HS-5 (cell line): ENCODE results near the gene SESN2.

Experiments used
- DNase-seq: peaks from one replicate; pipeline ENCODE4 v3.0.0-alpha.2; 2012; ENCODE audit warnings: low read depth

The SESN2 gene

DNA sequence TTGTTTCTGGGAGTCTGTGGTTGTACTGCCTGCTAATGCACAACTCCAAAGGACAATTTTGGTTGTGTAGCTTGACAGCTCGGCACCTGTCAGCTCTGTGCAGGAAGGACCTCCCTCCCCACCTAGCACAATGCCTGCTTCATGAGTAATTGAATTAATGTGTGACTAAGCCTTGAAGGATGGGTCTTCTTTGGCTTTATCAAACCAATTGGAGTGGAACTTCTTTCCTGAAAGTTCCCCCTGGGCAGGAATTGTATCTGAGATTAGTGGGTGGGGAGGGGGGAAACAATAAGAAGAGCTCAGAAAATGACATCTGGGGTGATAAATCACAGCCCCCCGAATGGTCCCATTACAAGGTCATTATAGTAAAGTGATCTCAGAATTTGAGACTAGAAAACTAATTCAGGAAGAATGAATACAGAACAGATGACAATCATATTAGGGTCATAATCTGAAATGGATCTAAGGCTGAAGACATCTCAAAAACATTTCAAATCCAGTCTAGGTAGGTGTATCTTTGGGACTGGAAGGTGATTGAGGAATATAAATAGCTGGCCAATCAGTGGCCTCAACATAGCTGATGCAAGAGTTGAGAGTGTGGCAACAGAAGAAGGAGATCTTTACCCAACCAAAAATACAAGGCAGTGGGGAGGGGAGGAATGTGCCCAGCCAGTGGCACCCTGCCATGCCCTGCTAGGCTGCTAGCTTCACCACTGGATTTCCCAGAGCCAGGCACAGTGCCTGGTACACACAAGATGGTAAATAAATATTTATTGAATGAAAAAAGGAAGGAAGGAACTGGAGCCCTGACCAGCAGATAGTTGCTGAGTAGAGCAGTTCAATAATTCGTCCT lies 10.1 kb upstream of the SESN2 start:
- no peak for DNase-seq

DNA sequence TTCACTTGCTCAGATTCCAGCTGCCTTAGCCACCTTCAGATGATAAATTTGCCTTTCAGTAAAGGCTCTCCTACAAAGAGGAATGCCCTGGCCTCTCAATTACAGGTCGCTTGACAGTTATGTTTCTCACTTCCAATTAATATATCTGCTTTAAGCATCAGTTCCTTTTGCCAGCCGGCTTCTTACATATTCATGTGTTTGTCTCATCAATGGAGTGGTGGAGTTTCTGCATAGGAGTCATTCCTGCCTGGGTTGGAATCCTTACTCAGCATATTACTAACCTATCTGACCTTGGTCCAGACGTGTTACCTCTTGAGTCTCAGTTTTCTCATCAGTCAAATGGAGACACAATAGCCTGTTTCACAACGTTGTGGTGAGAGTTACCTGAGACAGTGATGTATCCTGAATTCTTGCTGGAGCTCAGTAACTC lies 9.4 kb upstream of the SESN2 start:
- DNase-seq: no peak

DNA sequence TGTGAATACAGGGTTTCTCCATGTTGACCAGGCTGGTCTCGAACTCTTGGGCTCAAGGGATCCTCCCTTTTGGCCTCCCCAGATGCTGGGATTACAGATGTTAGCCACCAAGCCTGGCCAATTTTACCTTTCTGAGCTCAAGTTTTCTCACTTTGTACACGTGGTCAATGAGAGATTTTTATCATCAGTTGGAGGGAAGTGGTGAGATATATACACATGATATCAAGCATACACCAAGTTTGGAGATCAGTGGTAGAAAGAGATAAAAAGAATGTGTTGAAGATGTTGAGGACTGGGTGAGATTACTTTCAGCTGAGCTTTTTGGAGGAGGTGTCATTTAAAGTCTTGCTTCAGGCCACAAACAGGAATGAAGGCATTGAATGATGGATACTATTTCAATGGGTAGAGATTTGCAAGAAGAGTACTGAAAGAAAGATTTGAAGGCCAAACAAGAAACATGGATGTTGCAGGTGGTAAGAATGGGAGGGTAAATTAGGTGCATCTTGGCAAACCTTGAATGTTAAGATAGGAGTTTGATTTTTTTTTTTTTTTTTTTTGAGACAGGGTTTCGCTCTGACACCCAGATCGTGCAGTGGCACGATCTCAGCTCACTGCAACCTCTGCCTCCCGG lies 3.0 kb upstream of the SESN2 start:
- no peak for DNase-seq

DNA sequence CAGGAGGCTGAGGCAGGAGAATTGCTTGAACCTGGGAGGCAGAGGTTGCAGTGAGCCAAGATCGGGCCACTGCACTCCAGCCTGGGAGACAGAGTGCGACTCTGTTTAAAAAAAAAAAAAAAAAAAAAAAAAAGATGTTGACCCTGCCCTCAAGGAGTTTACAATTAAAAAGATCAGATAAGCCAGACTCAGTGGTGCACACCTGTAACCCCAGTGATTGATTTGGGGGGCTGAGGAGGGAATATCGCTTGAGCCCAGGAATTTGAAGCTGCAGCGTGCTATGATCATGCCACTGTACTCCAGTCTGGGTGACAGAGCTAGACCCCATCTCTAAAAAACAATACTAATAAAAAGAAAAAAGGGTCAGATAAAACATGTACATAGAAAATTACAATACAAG lies 1.6 kb upstream of the SESN2 start:
- DNase-seq: no peak

DNA sequence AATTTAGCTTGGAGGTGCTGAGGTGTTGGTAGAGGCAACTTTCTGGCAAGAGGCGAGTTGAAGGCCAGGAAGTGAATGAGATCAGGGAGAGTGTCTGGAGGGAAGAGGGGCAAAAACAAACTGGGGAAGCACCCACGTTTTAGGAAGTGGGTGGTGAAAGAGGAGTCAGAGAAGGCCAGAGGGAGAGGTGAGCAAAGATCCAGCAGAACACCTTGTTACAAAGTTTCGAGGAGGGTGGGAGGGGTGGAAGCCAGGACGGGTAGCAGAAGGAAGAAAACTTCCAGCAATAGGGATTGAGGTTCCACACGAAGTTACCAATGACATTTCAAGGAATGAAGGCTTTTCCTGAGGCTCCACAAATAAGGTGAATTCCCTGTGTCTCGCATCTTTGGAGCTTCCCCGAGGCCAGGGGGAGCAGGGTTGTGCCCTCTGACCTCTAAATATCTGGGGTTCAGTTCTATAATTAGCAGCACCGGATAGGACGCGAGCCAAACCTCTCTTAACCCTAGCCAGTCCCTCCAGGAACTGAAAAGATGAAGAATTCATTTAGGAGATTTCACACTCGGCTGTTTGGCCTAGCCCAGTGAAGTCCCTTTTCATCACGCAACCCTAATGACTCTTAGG lies 578 bp upstream of the SESN2 start:
- DNase-seq: no peak

DNA sequence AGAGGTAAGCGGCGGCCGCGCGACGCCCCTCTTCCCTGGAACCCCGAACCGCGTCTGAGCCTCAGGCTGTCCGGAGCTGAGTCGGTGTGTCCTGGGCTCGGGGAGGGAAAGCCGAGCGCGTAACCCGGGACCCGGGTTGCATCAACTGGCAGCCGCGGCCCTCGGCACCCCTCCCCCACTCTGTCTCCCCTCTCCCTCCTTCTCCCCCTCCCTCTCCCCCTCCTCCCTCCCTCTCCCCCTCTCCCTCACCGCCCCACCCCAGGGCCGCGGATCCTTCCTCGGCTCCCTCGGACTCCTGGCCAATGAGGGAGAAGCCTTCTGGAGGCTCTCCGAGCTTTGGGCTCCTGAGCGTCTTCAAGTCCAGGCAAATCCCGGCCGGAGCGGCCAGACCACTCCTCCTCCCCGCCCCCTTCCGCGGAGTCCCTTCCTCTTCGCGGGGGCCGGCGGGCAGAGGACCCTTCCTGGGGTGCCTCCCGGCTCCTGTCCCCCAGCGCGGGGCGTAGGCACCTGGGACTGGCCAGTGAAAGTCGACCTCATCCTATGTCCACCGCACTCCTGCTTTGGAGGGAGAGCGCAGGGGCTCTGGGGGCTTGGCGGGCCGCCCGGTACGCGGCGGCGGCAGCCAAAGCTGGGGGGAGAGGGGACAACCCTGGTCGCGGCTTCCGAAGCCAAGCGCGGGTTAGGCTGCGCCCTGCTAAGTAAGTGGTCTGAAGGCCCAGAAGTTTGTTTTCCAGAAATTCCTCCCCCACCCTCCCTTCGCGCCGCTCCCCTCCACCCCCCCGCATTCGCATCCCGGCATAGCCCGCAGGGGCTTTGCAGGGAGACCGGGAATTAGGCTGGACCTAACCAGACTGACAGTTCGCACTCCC lies 850 bp downstream of the SESN2 start:
- DNase-seq: no peak

DNA sequence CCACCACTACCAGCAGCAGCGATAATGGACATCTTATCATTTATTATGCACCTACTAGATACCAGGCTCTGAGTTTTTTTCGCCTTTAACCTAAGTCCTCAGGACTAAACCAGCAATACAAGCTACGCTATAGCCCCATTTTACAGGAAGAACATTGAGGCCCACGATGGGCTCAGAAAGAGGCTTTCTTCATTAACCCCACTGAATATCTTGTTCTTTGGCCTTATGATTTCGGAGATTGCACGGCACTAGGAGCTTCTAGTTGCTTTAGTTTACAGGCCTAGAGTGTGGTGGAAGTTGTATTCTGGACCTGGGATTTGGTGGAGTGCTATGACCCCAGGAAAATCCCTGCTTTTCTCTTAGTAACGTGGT lies 1.5 kb downstream of the SESN2 start:
- no peak for DNase-seq

DNA sequence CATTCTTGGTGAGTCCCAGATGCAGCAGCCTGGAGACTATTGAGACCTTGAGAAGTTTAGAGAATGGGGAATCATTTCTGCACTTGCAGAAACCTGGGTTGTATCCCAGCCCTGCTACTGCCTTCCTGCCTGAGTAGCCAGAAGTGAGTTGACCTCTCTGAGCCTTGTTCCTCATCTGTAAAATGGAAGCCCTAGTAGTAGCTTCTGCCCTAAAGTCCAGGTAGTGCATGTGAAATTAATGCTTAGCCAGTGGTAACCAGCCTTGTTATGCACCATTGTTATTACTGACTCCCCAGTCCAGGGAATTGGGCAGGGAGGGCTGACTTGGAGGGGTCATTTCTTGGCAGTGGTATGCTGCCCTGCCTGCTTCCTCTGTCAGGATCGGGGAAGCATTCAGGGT lies 5.6 kb downstream of the SESN2 start:
- DNase-seq: no peak

DNA sequence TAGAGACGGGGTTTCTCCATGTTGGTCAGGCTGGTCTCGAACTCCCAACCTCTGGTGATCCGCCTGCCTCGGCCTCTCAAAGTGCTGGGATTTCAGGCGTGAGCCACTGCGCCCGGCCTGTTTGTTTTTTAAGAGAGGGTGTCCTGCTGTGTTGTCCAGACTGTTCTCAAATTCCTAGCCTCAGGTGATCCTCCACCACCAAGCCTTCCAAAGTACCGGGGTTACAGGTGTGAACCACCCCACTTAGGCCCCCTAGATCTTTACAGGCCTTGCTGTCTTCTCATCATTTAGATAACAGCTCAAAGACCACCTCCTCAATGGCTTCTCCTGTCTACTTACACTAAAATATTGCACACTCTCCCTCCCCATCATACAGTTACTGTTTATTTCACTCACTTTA lies 6.3 kb downstream of the SESN2 start:
- DNase-seq: no peak

DNA sequence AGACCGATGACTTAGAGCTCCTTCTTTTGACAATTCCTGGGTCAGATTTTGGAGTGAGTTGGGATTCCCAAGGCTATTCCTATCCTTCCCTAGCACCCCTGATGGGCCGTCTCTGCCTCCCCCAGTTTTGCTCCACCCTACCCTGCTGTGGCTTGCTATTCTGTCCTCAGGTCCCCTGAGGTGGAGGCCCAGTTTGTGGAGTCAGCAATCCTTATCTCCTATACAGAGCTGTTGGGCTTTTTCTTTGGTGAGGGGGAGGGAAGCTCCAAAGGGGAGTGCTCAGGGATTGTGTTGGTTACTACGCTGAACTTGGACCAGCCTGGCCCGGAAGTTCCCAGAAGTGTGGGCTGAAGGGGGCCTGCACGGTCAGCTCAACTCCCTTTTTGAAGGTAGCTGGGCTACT lies 7.6 kb downstream of the SESN2 start:
- DNase-seq: no peak

DNA sequence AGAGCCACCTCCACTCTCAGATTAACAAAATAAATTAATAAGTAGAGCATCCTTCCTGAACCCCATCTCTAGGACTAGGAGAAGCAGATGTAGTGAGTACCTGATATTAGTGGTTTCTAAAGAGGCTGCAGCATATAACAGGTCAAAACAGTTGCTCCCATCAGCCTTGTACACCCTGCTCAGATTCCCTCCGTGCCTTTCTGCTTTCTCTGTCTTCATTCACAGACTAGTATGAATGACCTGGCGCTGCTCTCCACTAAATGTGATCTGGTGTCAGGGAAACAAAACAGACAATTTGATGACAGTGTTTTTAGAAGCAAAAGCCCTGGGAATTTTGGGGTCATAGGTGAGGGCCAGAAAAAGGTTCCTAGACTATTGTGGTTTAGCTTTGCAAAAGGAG lies 8.3 kb downstream of the SESN2 start:
- DNase-seq: no peak

DNA sequence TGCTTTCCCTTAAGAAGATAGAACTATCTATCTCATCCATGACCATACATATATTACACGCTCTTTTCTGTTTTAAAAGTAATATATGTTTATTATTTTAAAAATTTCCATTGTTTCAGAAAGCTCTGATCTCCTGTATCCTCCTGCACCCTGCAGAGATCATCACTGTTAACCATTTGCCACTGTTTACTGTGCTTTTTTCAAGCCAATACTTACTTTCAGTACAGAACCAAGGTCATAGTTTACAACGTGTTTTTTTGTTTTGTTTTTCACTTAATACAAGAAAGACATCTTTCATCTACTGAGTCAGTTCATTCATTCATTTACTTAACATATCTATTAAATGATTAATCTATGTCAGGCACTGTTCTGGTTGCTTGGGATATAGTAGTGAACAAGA lies 10.2 kb downstream of the SESN2 start:
- no peak for DNase-seq

DNA sequence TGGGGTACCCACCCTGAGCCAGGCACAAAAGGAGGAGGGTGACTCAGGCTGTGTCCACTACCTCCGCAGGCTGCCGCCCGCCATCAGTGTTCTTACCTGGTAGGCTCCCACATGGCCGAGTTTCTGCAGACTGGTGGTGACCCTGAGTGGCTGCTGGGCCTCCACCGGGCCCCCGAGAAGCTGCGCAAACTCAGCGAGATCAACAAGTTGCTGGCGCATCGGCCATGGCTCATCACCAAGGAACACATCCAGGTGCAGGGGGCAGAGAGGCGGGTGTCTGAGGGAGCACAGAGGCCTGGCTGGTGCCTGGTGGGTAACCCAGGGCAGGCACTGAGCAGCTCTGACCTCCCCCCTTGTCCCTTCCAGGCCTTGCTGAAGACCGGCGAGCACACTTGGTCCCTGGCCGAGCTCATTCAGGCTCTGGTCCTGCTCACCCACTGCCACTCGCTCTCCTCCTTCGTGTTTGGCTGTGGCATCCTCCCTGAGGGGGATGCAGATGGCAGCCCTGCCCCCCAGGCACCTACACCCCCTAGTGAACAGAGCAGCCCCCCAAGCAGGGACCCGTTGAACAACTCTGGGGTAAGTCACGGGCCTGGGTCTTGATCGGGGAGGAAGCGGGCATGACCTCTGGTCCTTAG lies 13.0 kb downstream of the SESN2 start:
- DNase-seq: no peak

DNA sequence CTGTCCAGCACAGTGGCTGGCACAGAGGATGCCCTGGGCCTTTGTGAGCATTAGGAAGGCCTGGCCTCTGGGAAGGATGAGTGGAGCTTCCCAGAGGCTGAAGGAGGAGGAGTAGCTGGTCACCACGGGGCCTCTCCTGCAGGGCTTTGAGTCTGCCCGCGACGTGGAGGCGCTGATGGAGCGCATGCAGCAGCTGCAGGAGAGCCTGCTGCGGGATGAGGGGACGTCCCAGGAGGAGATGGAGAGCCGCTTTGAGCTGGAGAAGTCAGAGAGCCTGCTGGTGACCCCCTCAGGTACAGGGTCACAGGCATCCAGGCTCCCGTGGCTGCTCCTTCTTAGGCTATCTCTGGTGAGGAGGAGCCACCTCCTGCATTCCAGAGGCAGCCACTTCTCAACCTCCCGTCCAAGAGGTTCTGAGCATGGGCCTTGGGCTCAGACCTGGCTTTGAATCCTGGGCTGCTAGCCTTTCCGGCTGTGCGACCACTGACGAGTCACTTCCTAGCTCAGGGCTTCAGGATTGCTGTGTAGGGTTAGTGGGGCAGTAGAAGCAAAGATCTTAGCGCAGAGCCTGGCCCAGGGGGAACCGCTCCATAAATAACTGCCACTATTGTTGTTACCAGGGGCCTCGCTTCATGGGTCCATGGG lies 14.0 kb downstream of the SESN2 start:
- no peak for DNase-seq

DNA sequence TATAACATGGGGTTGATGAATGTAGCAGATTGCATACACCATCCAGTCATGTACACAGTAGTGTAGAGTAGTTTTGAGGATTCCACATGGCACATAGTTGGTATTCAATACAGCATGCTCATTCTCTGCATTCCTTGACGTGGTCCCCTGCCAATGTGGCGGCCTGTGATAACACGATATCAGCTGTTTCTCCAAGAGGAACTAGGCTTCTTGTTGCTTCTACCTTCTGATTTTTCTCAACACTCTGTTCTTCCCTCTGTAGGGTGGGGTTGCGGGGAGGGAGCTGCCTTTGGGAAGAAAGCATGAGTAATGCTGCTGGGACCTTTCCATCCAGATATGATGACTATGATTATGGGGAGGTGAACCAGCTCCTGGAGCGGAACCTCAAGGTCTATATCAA lies 19.4 kb downstream of the SESN2 start:
- no peak for DNase-seq

DNA sequence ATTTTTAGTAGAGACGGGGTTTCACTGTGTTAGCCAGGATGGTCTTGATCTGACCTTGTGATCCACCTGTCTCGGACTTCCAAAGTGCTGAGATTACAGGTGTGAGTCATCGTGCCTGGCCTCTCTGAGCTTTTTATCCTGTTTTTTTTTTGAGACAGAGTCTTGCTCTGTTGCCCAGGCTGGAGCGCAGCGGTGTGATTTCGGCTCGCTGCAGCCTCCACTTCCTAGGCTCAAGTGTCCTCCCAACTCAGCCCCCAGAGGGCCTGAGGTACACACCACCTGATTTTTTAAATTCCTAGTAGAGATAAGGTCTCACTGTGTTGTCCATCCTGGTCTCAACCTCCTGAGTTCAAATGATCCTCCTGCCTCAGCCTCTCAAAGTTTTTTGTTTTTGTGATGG lies 20.4 kb downstream of the SESN2 start:
- DNase-seq: no peak

DNA sequence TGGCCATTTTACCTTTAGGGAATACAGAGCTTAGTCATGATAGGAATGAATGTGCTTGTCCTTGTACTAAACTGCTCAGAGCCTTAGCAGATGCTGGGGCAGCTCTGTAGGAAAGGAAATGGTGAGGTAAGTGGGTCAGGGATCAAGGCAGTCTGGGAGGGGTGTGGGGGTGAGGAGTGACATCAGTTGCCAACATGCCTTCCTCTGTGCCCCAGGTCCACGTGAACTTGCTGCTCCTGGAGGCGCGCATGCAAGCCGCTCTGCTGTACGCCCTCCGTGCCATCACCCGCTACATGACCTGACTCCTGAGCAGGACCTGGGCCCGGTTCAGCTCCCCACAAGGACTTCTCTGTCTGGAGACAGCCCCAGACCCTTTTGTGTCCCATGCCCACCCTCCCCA lies 21.2 kb downstream of the SESN2 start:
- no peak for DNase-seq

DNA sequence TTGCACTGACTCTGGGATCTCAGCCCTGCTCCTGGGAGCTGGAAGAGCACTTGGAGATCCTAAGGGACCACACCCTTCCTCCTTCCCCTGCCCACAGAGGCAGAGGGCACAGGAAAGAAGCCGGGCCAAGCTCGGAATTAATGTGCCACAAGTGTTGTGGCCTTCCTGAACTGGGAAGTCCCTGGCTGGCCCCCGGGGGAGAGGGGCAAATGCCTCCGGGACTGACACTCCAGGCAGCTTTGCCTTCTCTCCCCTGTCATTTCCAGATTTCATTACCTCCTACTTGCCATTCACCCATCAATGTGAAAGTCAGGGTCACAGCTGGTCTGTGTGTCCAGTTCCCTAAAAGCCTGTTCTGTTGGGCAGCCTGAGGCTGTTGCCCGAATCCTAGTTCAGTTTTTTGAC lies 21.7 kb downstream of the SESN2 start:
- DNase-seq: no peak

DNA sequence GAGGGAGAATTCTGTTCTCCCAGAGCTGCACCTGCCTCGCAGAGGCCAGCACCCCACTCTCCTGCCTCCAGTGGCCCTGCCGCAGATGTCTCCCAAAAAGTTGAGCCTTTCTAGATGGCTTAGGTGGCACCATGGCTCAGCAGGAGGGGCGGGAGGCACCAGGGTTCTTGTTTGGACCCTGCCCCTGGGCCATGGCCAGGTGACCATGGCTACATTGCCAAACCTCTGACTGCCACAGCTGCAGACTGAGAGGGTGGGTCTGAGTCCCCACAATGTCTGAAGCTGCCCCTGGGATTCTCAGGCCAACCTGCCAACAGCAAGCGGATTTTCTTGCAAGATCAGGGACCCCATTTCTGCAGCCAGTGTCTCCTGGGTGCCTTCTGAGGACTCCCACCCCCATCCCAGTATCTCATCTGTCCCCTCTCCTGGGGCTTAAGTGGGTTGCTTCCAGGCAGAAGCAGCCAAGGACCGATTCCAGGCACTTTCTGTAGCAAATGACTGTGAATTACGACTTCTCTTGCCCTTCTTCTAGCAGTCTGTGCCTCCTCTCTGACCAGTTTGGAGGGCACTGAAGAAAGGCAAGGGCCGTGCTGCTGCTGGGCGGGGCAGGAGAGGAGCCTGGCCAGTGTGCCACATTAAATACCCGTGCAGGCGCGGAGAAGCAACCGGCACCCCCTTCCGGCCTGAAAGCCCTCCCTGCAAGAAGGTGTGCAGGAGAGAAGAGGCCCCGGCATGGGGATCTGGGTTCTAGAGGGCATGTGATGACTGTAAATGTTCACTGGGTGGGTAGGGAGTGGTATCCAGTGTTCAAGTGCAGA lies 22.5 kb downstream of the SESN2 start:
- no peak for DNase-seq
